ENCODE results near the gene IPO4. TPM values are rescaled to one million over a fixed set of nuclear protein-coding genes. Genes with fewer than 3 reads are reported as not detected.

IPO4 gene
- total and polyA plus RNA-seq, 10 of the 15 experiments (the other 5 are each of a cell fraction or from before 2014, with no cell fraction given) = 7.8 to 139 (median 37.6) TPM

DNA sequence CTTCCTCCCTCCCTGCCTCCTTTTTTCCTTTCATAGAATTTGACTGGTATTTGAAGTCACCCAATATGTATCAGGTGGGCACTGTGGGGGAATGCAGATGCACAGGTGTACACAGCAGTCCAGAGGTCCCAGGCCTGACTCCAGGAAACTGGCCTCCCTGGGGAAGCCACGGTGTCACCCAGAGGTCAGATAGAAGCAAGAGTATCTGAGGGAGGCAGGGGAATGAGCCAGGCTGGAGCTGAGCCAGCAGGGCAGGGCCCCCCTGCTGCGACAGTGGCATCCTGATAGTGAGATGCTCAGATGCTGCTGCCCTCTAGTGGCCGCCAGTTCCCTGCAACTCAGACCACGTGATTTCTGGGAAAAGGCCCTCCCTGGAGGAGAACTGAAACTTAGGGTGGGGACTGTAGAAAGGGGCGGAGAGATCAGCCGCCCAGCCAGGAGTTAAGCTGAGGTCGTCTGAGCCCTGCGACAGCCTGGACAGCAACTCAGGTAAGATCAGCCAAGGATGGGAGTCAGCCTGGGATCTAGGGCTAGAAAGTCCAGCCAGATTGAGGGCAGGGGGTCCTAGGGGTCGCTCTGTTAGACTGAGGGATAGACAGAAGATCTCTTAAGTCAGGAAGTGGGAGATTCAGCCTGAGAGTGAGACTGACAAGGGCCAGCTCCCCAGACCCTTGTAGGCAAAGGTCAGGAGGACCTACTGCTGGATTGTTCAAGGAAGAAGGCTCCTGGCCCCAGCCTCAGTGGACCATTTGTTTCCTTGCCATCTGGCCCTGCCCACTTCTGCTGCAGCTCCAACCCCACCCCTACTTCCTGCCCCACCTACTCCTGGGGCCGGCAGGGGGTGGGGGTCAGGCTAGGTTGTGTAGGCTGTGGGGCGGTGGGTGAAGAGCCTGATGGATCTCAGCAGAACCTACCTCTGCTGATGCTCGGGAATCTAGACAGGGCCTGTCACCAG lies 27.5 kb downstream of the IPO4 start, which contains the start of gene IRF9 (continued):
- TF ChIP-seq HDAC6 (IDR thresholded peaks at IDR 0.05; ENCODE audit: unreplicated experiment) (no peak), ZZZ3 (IDR thresholded peaks at IDR 0.05; ENCODE audit: control insufficient read depth, insufficient read length, low read depth) (no peak), SUPT20H (IDR thresholded peaks at IDR 0.05; ENCODE audit: borderline replicate concordance, control insufficient read depth, low read depth, low read length) (no peak), WRNIP1 (IDR thresholded peaks at IDR 0.05; ENCODE audit: borderline replicate concordance, low read depth, low read length) (peak; percentile 8; the same call in 1 of the 2 replicates), TAF1 (IDR thresholded peaks at IDR 0.05; ENCODE audit: borderline replicate concordance, low read depth, low read length) (peak; percentile 94), TCF12 (IDR thresholded peaks at IDR 0.05; ENCODE audit: low read depth, low read length) (peak; percentile 63; the same call in 1 of the 2 replicates), PAX5 (IDR thresholded peaks at IDR 0.05; ENCODE audit: borderline replicate concordance, low read depth, low read length) (peak; percentile 55; the same call in 1 of the 2 replicates), RELA (IDR thresholded peaks at IDR 0.05; ENCODE audit: borderline replicate concordance, partially characterized antibody) (peak; percentile 92), GABPA (IDR thresholded peaks at IDR 0.05; ENCODE audit: low read depth) (no peak), NR2C2 (IDR thresholded peaks at IDR 0.05; ENCODE audit: borderline replicate concordance, control insufficient read depth, insufficient read length, low read depth) (no peak), YY1 (IDR thresholded peaks at IDR 0.05; ENCODE audit: low read depth, low read length) (peak; percentile 38), SMAD5 (IDR thresholded peaks at IDR 0.05; ENCODE audit: low read depth) (peak; percentile 94; the same call in 1 of the 2 replicates), MYB (IDR thresholded peaks at IDR 0.05; ENCODE audit: borderline replicate concordance, low read depth, low read length) (no peak), TCF3 (IDR thresholded peaks at IDR 0.05; ENCODE audit: borderline replicate concordance, insufficient read depth, low read depth, low read length) (peak; percentile 38; the same call in 1 of the 2 replicates), NRF1 (conservative IDR thresholded peaks at IDR 0.05; ENCODE audit: low read depth, low read length) (no peak), ZNF592 (IDR thresholded peaks at IDR 0.05) (no peak), ZNF274 (IDR thresholded peaks at IDR 0.05; ENCODE audit: insufficient read depth, insufficient read length) (no peak), HDAC2 (IDR thresholded peaks at IDR 0.05) (no peak)
- TF ChIP-seq, protein P1, sequence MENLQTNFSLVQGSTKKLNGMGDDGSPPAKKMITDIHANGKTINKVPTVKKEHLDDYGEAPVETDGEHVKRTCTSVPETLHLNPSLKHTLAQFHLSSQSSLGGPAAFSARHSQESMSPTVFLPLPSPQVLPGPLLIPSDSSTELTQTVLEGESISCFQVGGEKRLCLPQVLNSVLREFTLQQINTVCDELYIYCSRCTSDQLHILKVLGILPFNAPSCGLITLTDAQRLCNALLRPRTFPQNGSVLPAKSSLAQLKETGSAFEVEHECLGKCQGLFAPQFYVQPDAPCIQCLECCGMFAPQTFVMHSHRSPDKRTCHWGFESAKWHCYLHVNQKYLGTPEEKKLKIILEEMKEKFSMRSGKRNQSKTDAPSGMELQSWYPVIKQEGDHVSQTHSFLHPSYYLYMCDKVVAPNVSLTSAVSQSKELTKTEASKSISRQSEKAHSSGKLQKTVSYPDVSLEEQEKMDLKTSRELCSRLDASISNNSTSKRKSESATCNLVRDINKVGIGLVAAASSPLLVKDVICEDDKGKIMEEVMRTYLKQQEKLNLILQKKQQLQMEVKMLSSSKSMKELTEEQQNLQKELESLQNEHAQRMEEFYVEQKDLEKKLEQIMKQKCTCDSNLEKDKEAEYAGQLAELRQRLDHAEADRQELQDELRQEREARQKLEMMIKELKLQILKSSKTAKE (IDR thresholded peaks at IDR 0.05; ENCODE audit: low read depth, poor library complexity, severe bottlenecking) = peak; percentile 69
- TF ChIP-seq, protein P2, sequence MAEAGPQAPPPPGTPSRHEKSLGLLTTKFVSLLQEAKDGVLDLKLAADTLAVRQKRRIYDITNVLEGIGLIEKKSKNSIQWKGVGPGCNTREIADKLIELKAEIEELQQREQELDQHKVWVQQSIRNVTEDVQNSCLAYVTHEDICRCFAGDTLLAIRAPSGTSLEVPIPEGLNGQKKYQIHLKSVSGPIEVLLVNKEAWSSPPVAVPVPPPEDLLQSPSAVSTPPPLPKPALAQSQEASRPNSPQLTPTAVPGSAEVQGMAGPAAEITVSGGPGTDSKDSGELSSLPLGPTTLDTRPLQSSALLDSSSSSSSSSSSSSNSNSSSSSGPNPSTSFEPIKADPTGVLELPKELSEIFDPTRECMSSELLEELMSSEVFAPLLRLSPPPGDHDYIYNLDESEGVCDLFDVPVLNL (IDR thresholded peaks at IDR 0.05; ENCODE audit: low read depth, low read length) = no peak
- TF ChIP-seq, protein P3, sequence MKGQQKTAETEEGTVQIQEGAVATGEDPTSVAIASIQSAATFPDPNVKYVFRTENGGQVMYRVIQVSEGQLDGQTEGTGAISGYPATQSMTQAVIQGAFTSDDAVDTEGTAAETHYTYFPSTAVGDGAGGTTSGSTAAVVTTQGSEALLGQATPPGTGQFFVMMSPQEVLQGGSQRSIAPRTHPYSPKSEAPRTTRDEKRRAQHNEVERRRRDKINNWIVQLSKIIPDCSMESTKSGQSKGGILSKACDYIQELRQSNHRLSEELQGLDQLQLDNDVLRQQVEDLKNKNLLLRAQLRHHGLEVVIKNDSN (IDR thresholded peaks at IDR 0.05; ENCODE audit: borderline replicate concordance, extremely low read length, insufficient read depth, low read depth, low read length) = peak; percentile 95

Measured in GM12878 (cell line).